Epithelial cell of proximal tubule (primary cell): ENCODE results near the gene FAM222B. TPM values are rescaled to one million over a fixed set of nuclear protein-coding genes. Genes with fewer than 3 reads are reported as not detected.

Experiments used
- DNase-seq: peaks from one replicate; pipeline ENCODE4 v3.0.0-alpha.2; 2011; ENCODE audit warnings: low read depth
- H3K4me3 ChIP-seq: 2 replicates; pipeline ENCODE4 v1.5.1; 2011; ENCODE audit warnings: low read depth, mild to moderate bottlenecking, low read length
- total RNA-seq: library from RNA; depleted of rRNA; stranded (reverse); fragments of >200 nt; gene quantifications from 2 replicates; pipeline ENCODE4 v1.2.3, GENCODE V29; 2015
- TF ChIP-seq, protein P1 (sequence below): conservative IDR thresholded peaks from 2 replicates; pipeline ENCODE4 v1.5.1; 2012; ENCODE audit warnings: low read depth, mild to moderate bottlenecking, low read length

FAM222B gene
- total RNA-seq, 1 donor from 2014 or later: 11.9 TPM

GRCh38 chr17:28720247-28720996 is 122.2 kb downstream of the FAM222B start:
- TF ChIP-seq, protein P1, sequence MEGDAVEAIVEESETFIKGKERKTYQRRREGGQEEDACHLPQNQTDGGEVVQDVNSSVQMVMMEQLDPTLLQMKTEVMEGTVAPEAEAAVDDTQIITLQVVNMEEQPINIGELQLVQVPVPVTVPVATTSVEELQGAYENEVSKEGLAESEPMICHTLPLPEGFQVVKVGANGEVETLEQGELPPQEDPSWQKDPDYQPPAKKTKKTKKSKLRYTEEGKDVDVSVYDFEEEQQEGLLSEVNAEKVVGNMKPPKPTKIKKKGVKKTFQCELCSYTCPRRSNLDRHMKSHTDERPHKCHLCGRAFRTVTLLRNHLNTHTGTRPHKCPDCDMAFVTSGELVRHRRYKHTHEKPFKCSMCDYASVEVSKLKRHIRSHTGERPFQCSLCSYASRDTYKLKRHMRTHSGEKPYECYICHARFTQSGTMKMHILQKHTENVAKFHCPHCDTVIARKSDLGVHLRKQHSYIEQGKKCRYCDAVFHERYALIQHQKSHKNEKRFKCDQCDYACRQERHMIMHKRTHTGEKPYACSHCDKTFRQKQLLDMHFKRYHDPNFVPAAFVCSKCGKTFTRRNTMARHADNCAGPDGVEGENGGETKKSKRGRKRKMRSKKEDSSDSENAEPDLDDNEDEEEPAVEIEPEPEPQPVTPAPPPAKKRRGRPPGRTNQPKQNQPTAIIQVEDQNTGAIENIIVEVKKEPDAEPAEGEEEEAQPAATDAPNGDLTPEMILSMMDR: peak; percentile 25
- H3K4me3 ChIP-seq: peak overlapping the region; percentile 96
- no peak for DNase-seq

GRCh38 chr17:28719021-28719433 is 123.6 kb downstream of the FAM222B start:
- H3K4me3 ChIP-seq: peak overlapping the region; percentile 96
- TF ChIP-seq, protein P1: no peak
- DNase-seq: no peak

DNA sequence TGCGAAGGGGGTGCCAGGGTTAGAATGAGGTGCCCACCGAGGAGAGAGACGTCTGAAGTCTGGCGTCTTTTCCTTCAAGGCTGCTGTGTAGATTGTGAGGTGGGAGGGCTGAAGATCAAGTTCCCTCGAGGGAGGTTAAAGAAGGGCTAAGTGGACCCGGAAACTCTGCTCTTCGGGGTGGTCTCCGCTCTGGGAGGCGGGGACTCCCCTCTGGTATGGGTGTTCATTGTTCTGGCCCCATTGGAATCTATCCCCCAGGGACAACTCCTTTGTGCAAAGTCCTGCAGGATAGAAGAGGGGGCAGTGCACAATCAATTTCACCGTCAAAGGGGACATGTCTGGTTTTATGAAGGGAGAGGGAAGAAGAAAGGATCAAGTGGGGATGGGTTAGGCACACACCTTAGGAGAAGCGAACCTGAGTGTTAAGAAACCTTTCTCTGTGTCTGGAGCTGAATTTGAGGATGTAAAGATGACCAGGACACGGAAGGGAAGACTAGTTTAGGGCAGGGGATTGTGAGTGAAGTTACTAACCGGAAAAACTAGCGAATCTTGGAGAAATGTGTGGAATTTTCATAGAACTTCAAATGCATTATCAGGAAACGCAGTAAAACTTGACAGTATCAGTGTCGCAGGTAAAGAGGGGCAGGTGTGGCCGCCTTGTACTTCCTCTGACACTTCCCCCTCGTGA is 124.1 kb downstream of the FAM222B start:
- no peak for DNase-seq
- peak overlapping the region; percentile 96 for H3K4me3 ChIP-seq
- TF ChIP-seq, protein P1: no peak

GRCh38 chr17:28717578-28718332 is 124.8 kb downstream of the FAM222B start, which contains the start of gene RAB34:
Gene RAB34 (minus strand): TSS chr17:28717868. CDS start chr17:28717266, 602 bp downstream.
- DNase-seq: no peak
- H3K4me3 ChIP-seq: peak within 1 kb of the TSS; percentile 96
- TF ChIP-seq, protein P1: peak; percentile 35

GRCh38 chr17:28716740-28717577 is 125.6 kb downstream of the FAM222B start:
- H3K4me3 ChIP-seq: peak overlapping the region; percentile 96
- no peak for DNase-seq
- TF ChIP-seq, protein P1: no peak

- H3K4me3 ChIP-seq: no peak overlapping the region
- TF ChIP-seq, protein P1: no peak
- no peak for DNase-seq
Measured at GRCh38 chr17:28715217-28715616, 127.4 kb downstream of the FAM222B start.
